ENCODE results near the gene HIPK3. TPM values are rescaled to one million over a fixed set of nuclear protein-coding genes. Genes with fewer than 3 reads are reported as not detected.

HIPK3 gene
- polyA plus RNA-seq, 1 donor (not counting 4 experiments of a cell fraction or from before 2014, with no cell fraction given) = 37.3 TPM

GRCh38 chr11:33391893-33392251 is 134.7 kb downstream of the HIPK3 start:
- Histone ChIP-seq H4K20me1 (ENCODE audit: control insufficient read depth, extremely low read depth, insufficient read depth, low read length) (no peaks in the 10 kb centered on the region), H3K9ac (ENCODE audit: control insufficient read depth, extremely low read depth, insufficient read depth, low read length) (no peak overlapping the region), H3K36me3 (ENCODE audit: control insufficient read depth in 2 of 2, extremely low read depth in 1 of 2, insufficient read depth in 2 of 2, low read length in 2 of 2) (no peaks in the 10 kb centered on the region), H3K79me2 (ENCODE audit: control insufficient read depth, insufficient read depth, low read length) (no peaks in the 10 kb centered on the region), H3K27me3 (ENCODE audit: control insufficient read depth, extremely low read depth, insufficient read depth, low read length) (no peaks in the 10 kb centered on the region), H3K9me3 (ENCODE audit: control insufficient read depth, low read depth, low read length) (no peaks in the 10 kb centered on the region), H3K27ac (ENCODE audit: control insufficient read depth, insufficient read depth, low read length) (no peak overlapping the region), H3K4me1 (ENCODE audit: control insufficient read depth, extremely low read depth, insufficient read depth, low read length) (no peaks in the 10 kb centered on the region), H3K4me3 (ENCODE audit: control insufficient read depth in 2 of 3, extremely low read depth in 1 of 3, insufficient read depth in 2 of 3, low read depth in 1 of 3, low read length in 3 of 3) (no peak overlapping the region), H3K4me2 (ENCODE audit: control insufficient read depth, extremely low read depth, insufficient read depth, low read depth, low read length) (no peak overlapping the region), H2AFZ (ENCODE audit: control insufficient read depth, low read length) (no peak overlapping the region), H3K9me1 (ENCODE audit: control insufficient read depth, extremely low read depth, insufficient read depth, low read length) (no peaks in the 10 kb centered on the region)
- no peak for DNase-seq (ENCODE audit: low read depth, low spot score)
- dilution Hi-C loops (cut with MboI; ENCODE audit: extremely low pct_ligation_motif_present, low sequenced_read_pairs) = no loop called here
- no peak for TF ChIP-seq EZH2 (IDR thresholded peaks at IDR 0.05; ENCODE audit: low read length)
- TF ChIP-seq CTCF (optimal IDR thresholded peaks at IDR 0.05 in 1 of 3, IDR thresholded peaks at IDR 0.05 in 1 of 3, conservative IDR thresholded peaks at IDR 0.05 in 1 of 3; ENCODE audit: extremely low read depth in 1 of 3, insufficient read depth in 2 of 3, low read length in 3 of 3) = no peak
- no peak for FAIRE-seq

GRCh38 chr11:33394431-33395109 is 137.4 kb downstream of the HIPK3 start:
- H3K36me3 ChIP-seq (ENCODE audit: control insufficient read depth in 2 of 2, extremely low read depth in 1 of 2, insufficient read depth in 2 of 2, low read length in 2 of 2) = no peaks in the 10 kb centered on the region
- no peak overlapping the region for H3K4me3 ChIP-seq (ENCODE audit: control insufficient read depth in 2 of 3, extremely low read depth in 1 of 3, insufficient read depth in 2 of 3, low read depth in 1 of 3, low read length in 3 of 3)
- H2AFZ ChIP-seq (ENCODE audit: control insufficient read depth, low read length) = no peak overlapping the region
- no peaks in the 10 kb centered on the region for H3K79me2 ChIP-seq (ENCODE audit: control insufficient read depth, insufficient read depth, low read length)
- FAIRE-seq = no peak
- H3K27ac ChIP-seq (ENCODE audit: control insufficient read depth, insufficient read depth, low read length) = no peak overlapping the region
- H3K9me1 ChIP-seq (ENCODE audit: control insufficient read depth, extremely low read depth, insufficient read depth, low read length) = no peaks in the 10 kb centered on the region
- no peak overlapping the region for H3K9ac ChIP-seq (ENCODE audit: control insufficient read depth, extremely low read depth, insufficient read depth, low read length)
- no peaks in the 10 kb centered on the region for H3K4me1 ChIP-seq (ENCODE audit: control insufficient read depth, extremely low read depth, insufficient read depth, low read length)
- no peaks in the 10 kb centered on the region for H3K27me3 ChIP-seq (ENCODE audit: control insufficient read depth, extremely low read depth, insufficient read depth, low read length)
- no peak for TF ChIP-seq EZH2 (IDR thresholded peaks at IDR 0.05; ENCODE audit: low read length)
- no peak for TF ChIP-seq CTCF (optimal IDR thresholded peaks at IDR 0.05 in 1 of 3, IDR thresholded peaks at IDR 0.05 in 1 of 3, conservative IDR thresholded peaks at IDR 0.05 in 1 of 3; ENCODE audit: extremely low read depth in 1 of 3, insufficient read depth in 2 of 3, low read length in 3 of 3)
- no peaks in the 10 kb centered on the region for H3K9me3 ChIP-seq (ENCODE audit: control insufficient read depth, low read depth, low read length)
- DNase-seq (ENCODE audit: low read depth, low spot score) = no peak
- no peak overlapping the region for H3K4me2 ChIP-seq (ENCODE audit: control insufficient read depth, extremely low read depth, insufficient read depth, low read depth, low read length)
- H4K20me1 ChIP-seq (ENCODE audit: control insufficient read depth, extremely low read depth, insufficient read depth, low read length) = no peaks in the 10 kb centered on the region
- dilution Hi-C loops (cut with MboI; ENCODE audit: extremely low pct_ligation_motif_present, low sequenced_read_pairs) = no loop called here

Data from keratinocyte (primary cell).